Inflammatory macrophage treated with lipopolysaccharide for 4 hours (primary cell): Measurements from ENCODE around the gene CNTN5.

Source experiments
- DNase-seq: peaks from one replicate; pipeline ENCODE4 v3.0.0-alpha.2; 2020

The CNTN5 gene

GRCh38 chr11:100367892-100368291 lies 1347.1 kb downstream of the CNTN5 start:
- no peak for DNase-seq

GRCh38 chr11:100383357-100383865 lies 1362.7 kb downstream of the CNTN5 start:
- DNase-seq: no peak

GRCh38 chr11:100396266-100396665 lies 1375.5 kb downstream of the CNTN5 start:
- no peak for DNase-seq

GRCh38 chr11:100397401-100397800 lies 1376.7 kb downstream of the CNTN5 start:
- DNase-seq: no peak

- no peak for DNase-seq
Observed at GRCh38 chr11:100403816-100404215, 1383.1 kb downstream of the CNTN5 start.

GRCh38 chr11:100404907-100405306 lies 1384.2 kb downstream of the CNTN5 start:
- DNase-seq: no peak
